NB4 (cell line): ENCODE data around the gene DCTN3.
A peak's percentile ranks its signal among the peaks of the same experiment; 100 is the strongest.

ENCODE experiments used
- MYC ChIP-seq: IDR thresholded peaks from 2 replicates; pipeline ENCODE4 v1.6.1; 2011; ENCODE audit warnings: low read depth, low read length
- POLR2A ChIP-seq: IDR thresholded peaks from 2 replicates; pipeline ENCODE4 v1.6.1; 2011; ENCODE audit warnings: mild to moderate bottlenecking; ENCODE audit not compliant: insufficient read length; ENCODE audit errors: extremely low read depth
- TF ChIP-seq, protein P1 (sequence below): IDR thresholded peaks from one replicate; pipeline ENCODE4 v1.5.1; 2012; ENCODE audit warnings: low read depth, low read length
- TF ChIP-seq, protein P2 (sequence below): IDR thresholded peaks from 2 replicates; pipeline ENCODE4 v1.6.1; 2011; ENCODE audit warnings: low read depth, low read length

DNA sequence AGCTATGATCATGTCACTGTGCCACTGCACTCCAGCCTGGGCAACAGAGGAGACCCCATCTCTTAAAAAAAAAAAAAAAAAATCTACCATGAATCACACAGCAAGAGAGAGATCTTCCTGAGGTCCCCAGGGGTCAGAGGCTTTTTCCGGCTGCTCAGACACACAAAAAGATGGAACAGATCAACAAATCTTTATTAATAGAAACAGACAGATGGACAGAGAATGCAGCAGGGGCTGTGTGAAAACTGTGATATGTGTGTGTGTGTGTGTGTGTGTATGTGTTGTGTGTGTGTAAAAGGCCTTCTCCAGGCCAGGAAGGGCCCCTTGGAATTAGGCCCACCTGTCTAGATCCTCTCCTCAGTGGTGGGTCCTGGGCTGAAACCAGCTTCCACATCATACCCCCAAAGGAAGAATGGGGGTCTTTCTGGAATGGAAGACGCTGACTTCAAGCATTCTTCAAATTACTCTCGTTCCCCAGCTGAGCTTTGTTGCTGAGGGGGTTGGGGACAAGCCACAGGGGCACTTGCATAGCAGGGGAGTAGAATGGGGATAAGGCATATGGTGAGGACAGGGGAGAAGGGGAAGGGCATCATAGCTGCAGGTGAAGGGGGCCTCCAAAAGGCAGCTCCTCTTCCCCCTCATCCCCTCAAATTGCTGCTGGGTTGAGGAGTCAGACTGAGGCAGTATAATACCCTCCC lies 14.4 kb upstream of the DCTN3 start:
- TF ChIP-seq, protein P1, sequence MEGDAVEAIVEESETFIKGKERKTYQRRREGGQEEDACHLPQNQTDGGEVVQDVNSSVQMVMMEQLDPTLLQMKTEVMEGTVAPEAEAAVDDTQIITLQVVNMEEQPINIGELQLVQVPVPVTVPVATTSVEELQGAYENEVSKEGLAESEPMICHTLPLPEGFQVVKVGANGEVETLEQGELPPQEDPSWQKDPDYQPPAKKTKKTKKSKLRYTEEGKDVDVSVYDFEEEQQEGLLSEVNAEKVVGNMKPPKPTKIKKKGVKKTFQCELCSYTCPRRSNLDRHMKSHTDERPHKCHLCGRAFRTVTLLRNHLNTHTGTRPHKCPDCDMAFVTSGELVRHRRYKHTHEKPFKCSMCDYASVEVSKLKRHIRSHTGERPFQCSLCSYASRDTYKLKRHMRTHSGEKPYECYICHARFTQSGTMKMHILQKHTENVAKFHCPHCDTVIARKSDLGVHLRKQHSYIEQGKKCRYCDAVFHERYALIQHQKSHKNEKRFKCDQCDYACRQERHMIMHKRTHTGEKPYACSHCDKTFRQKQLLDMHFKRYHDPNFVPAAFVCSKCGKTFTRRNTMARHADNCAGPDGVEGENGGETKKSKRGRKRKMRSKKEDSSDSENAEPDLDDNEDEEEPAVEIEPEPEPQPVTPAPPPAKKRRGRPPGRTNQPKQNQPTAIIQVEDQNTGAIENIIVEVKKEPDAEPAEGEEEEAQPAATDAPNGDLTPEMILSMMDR = peak; percentile 1
- no peak for TF ChIP-seq POLR2A
- no peak for TF ChIP-seq MYC
- TF ChIP-seq, protein P2, sequence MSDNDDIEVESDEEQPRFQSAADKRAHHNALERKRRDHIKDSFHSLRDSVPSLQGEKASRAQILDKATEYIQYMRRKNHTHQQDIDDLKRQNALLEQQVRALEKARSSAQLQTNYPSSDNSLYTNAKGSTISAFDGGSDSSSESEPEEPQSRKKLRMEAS = no peak
